GM18907 (cell line): ENCODE measurements around the gene ACSF3.
"Not testable (repeated sequence)": the region's sequence is repeated elsewhere in the genome, so short reads cannot be mapped to it uniquely, and the experiment has no call there.

ENCODE experiments used
- ATAC-seq: cut with Tn5 transposase; IDR thresholded peaks from one replicate; pipeline ENCODE4 v1.9.1; 2021; ENCODE audit warnings: mild to moderate bottlenecking, moderate library complexity; ENCODE audit not compliant: unreplicated experiment

ACSF3 gene

DNA sequence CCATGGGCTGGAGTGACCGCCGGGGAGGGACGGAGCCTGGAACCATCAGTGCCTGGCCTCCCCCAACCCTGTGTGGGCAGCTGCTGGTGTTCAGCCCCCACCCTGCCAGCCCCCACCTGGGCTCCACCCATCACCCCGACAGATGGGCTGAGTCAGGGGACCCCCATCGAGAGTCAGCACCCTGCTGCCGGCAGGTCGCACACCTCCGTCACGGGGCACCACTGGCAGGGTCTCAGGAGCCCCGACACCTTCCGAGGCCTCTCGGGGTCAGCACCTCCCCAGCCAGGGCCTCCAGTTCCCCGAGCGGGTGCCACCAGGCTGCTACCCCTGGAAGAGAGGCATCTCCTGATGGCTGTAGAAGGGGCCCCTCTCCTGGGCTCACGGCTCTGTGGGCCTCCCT is 38.3 kb upstream of the ACSF3 start:
- ATAC-seq = no peak

DNA sequence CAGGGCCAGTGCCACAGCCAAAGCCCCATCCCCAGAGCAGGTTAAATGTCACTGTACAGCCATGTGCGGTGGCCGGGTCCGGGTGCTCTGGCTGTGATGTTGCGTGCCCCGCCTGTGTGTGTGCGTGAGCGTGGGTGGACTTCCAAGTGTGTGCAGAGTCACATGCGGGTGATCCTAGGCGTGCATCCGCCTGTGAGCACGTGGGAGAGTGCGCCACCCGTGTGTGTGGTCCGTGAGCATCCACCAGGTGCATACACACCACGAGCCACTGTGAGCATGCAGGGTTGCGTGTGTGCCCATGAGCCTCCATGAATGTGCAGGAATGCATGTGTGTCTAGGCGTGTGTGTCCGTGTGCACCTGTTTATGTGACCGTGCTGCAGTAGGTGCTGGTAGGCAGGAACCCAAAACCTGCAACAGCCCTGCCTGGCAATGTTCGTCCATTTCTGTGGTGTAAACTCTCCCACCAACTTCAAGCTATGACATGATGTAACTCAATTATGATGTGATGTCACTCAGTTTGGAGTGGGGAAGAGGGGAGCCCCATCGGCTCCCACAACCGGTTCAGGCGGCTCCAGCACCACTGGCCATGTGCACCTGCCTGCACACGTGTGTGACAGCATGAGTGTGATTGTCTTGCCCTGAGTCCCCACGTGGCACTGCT is 37.6 kb upstream of the ACSF3 start:
- ATAC-seq = no peak

DNA sequence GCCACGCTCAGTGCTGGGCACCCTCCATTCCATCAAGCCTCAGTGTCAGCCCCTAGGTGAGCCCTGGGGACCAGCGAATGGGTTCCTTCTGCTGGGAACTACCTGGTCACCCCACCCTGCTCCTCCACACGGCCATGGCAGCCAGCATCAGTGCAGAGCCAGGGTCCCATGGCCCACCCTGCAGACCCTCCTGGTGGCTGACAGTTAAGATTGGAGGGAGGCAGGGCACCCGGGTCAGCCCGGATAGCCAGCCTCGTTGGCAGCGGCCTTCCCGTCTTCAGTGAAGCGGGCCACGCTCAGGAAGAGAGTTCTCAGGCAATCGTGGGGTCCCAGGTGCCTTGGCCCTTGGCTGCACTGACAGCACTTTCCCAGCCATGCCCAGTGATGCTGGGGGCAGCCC is 37.1 kb upstream of the ACSF3 start:
- ATAC-seq = no peak

DNA sequence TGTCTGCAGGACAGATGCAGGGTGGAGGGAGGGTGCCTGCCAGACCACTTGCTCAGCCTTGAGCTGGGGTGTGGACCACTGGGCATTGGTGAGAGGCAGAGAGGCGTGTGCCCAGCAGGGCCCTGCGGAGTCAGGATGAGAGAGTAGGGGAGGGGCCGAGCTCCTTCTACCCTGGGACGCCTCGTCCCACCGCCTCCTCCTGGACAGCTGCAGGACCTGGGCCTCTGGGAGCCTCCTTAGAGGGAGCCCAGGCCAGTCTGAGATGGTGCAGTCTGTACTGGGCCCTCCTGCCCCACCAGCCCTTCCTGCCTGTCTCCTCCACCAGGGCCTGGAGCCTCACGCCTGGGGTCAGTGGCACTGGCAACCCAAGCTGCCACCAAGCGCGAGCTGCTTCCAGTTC is 35.9 kb upstream of the ACSF3 start:
- ATAC-seq = no peak

DNA sequence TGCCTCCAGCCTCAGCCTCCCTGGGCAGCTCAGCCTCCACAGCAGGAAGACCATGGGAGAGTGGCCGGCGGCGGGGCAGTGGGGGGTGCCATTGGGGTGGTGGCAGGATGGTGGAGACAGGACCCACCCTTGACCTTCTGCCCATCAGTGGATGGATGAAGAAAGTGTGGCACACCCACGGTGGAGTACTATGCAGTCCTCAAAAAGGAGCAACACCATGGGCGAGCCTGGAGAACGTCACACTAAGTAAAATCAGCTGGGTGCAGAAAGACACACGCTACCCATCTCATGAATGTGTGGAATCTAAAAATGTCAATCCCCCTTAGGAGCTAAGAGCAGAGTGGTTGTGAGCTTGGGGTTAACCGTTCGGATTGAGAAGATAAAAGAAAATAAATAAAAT is 34.8 kb upstream of the ACSF3 start:
- ATAC-seq = no peak

DNA sequence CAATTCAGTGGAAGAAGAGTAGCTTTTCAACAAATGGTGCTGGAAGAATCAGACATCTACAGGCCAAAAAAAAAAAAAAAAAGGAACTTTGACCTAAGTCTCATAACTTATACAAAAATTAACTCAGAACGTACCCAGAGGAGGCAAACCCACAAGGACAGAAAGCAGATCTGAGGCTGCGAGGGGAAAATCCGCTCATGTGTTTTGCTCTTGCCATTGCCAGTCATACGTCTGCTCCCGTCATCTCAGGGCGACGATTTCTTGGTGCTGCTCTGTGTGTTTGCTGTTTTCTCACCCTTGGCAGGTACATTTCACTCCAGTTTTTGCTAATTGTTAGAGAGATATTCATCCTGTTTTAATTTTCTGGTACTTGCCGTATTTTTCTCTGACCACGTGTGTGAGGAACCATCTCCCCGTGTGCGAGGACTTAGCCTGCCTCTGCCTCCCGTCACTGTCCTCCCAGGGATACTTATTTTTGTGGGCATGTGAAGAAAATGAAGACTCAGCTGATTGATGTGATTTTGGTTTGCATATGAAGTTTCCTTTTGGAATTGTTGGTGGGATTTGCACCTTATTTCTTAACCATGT is 33.4 kb upstream of the ACSF3 start:
- no peak for ATAC-seq

DNA sequence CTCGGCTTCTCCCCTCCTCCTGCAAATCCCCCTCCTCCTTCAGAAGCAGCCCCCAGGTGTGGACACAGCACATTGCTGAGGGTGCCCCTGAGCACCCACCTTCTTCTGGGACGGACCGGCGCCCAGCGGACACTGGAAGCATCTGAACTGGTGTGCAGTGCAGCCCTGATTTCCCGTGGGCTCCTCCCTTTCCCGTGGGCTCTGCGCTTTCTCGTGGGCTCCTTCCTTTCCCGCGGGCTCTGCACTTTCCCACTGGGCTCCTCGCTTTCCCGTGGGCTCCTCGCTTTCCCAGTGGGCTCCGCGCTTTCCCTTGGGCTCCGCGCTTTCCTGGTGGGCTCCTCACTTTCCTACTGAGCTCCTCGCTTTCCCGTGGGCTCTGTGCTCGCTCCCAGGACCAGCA is 32.6 kb upstream of the ACSF3 start:
- no peak for ATAC-seq

DNA sequence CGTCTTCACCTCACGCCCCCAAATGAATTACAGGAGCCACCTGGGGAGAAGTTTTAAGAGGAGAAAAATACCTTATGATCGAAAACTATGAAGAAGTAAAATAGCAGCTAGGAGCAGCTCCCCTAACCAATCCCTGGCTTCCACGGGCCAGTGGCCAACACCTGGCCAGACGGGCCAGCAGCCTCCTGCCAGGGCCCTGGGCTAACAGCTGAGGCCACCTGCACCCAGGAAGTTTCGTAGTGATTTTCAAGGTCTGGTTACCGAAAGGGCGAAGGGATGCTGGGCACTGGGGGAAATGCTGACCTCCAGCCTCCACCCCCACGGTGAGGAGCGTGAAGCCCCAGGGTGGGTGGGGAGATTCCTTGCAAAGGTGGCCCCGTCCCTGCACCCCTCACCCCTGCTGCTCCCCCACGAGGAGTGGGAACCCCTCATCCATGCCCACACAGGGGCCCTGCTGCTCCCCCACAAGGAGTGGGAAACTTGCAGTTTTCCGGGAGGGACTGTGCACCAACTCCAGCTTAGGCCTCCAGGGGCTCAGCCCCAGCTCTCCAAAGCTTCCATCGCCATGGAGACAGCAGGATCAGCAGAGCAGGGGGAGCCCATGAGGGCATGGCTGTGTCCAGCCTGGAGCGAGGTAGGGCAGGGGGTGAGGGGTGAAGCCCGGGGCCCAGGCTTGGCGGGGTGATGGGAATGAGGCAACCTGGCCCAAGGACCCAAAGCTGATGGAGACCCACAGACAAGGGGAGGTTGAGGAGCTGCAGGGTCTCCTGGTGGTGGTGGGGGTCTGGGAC is 31.9 kb upstream of the ACSF3 start:
- no peak for ATAC-seq

DNA sequence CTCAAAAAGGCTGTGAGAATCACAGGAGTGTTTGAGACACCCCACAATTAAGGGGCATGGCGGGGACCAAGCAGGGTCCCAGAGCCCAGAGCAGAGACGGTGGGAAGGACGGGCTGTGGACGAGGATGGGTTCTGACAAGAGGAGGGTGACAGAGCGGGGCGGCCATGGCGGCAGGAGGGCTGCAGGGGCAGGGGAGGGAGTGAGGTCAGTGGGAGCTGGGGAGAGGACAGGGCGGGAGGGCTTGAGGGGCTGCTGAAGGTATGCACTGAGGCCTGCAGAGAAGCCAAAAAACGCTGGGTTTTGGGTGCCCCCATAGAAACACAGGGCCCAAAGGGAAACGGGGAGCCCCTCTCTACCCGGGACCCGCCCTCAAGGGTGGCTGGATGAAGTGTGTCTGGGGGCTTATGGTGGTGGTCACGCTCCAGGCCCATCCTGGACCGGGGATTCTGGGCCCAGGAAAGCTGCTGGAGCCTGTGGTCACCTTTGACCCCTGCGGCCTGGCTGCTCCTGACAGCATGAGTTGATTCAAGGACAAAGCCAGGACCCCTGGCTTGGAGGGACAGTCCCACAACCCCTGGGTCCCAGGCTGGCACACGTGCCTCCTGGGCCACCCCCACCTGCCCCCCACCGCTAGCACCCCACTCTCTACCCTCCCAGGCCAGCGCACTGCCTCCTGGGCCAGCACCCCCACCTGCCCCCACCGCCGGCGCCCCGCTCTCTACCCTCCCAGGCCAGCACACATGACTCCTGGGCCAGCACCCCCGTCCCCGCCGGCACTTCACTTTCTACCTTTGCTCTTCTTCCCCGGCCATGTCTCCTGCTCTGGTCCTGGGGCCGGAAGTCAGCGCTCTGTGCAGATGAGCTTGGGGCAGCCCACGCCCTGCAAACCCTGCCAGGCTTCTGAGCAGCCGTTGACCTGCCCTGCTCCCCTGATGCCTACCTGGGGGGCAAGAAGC is 31.0 kb upstream of the ACSF3 start:
- no peak for ATAC-seq

DNA sequence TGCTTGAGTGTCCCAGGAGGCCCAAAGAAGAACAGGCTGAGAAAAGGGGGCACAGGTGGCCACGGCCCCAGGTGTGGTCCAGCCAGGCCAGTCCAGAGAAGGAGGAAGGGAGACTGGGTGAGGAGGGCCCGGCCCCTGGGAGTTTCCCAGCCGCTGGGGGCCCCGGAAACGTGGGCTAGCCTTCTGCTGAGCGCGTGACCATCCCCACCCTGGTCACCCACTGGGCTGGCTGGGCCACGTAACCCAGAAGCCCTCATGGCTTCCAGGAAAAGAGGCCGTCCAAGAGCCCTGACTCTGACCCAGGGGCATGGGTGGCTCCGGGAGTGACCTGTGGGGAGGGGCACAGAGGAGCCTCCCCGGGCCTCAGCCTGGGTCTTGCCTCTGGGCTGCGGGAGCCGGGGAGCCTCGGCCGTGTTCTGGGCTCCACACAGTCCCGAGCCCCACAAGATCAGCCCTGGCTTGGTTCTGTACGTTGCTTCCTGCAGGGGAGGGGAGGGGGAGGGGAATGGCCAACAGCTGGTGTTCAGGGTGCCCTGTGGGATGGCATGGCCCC is 29.8 kb upstream of the ACSF3 start:
- ATAC-seq = no peak

DNA sequence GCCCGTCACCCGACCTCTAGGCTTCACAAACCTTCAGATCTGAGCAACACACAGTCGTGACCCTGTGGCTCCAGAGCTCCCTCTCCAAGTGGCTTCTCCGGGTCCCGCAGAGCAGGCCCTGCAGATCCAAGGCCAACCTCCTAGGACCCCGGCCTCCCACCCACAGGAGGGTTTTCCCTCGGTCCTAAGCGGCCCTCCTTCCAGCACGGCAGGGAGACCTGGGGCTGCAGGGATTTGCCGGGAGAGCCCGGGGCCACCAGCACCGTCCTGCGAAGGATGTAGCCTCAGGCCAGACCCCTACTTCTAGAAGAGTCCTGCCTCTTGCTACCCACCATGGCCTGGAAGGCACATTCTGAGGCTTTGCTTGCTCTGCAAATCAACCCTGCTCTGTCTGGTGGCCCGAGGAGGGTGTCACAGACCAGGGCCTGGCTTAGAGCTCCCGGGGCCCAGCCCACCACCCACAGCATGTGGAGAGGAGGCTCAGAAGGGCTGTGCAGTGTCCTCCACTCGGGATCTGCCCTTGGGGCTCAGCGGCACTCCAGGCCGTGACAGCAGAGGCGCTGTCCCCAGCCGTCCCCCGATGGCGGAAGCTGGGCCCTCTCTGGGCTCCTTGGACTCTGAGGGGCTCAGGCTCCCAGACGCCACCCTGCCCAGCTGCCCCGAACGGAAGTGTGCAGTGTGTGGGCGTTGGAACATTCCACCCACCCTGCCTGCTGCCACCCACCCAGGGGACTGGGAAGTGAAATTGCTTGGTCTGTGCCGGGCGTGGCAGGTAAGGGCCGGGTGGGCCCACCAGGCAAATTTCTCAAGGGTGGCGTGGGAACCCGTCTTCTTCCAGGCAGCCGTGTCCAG is 28.8 kb upstream of the ACSF3 start:
- no peak for ATAC-seq

DNA sequence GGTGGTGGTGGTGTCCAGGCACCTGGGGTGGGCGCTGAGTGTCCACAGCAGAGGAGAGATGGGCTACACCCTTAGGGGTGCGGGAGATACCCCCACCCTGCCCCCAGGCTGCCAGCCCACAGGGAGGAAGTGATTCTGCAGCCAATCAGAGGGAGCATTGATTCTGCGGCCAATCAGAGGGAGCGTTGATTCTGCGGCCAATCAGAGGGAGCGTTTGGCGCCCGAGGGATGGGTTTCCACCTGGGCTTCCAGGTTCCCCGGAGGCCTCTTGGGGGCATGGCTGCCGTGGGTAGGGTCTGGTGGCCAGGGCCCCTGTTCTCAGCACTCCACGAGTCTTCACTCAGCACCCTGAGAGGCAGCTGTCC is 28.2 kb upstream of the ACSF3 start:
- ATAC-seq = no peak

DNA sequence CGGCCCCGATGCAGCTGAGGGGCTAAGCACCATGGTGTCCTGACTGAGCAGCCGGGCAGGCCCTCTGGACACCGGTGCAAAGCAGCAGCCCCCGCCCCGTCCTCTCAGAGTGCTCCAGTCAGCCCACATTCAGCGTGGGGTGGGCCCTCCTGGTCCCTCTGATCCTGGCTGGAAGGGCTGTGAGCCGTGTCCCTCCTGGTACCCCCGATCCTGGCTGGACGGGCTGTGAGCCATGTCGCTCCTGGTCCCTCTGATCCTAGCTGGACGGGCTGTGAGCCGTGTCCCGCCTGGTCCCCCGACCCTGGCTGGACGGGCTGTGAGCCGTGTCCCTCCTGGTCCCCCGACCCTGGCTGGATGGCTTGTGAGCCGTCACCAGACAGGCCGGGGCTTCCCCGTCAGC is 26.9 kb upstream of the ACSF3 start:
- no peak for ATAC-seq

DNA sequence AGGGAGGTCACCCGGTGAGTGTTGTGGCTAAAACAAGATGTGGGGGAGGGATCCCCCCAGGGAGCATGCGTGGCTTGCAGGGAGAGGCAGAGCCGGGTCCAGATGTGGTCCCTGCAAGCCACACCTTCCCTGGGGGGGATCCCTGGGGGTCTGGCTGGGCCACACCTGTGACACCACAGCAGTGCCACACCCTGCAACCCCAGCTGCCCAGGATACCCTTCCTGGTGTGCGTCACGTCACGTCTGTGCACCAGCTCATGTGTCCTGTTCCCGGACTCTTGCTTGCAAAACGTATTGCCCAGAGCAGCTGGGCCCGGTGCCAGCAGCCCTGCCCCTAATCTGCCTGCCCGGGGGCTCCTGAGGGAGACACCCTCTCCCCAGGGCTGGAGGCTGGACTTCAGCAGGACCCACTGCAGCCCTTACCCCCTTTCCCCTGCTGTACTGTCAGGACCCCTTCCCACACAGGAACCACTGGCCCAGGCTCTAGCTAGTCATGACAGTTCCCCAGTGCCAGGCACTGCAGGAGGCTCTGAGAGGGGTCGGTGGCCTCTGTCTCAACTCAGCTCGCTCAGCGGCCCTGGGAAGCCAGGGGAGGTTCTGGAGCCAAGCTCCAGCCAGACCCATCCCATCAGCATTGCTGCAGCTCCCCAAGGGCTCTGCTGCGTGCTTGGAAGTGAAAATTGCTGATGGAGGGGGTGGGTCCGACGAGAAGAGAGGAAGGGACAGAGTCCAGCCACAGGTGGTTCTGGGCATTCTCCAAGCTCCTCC is 25.8 kb upstream of the ACSF3 start:
- no peak for ATAC-seq

DNA sequence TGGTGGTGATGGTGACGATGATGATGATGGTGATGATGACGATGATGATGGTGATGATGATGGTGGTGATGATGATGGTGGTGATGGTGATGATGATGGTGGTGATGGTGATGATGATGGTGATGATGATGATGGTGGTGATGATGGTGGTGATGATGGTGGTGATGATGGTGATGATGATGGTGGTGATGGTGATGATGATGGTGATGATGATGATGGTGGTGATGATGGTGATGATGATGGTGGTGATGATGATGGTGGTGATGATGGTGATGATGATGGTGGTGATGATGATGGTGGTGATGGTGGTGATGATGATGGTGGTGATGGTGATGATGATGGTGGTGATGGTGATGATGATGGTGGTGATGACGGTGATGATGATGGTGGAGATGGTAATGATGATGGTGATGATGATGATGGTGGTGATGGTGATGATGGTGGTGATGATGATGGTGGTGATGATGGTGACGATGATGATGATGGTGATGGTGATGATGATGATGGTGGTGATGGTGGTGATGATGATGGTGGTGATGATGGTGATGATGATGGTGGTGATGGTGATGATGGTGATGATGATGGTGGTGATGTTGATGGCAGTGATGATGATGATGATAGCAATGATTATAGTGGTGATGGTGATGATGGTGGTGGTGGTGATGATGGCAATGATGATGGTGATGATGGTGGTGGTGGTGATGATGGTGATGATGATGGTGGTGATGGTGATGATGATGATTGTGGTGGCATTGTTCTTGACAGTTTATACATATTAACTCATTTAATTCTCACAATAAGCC is 24.6 kb upstream of the ACSF3 start:
- not testable (repeated sequence) for ATAC-seq

DNA sequence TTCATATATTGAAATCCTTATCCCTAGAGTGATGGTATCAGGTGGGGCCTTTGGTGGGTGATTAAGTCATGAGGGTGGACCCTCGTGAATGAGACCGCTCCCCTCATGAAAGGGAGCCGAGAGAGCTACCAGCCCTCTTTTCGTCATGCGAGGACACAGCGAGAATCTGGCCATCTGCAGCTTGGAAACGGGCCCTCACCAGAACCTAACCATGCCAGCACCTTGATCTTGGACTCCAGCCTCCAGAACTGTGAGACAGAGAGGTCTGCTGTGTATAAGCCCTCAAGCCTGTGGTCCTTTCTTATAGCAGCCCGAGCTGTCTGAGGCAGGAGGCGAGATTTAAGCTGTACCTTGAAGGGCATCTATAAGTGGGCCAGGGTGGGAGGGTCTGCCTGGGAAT is 23.7 kb upstream of the ACSF3 start:
- ATAC-seq = no peak

DNA sequence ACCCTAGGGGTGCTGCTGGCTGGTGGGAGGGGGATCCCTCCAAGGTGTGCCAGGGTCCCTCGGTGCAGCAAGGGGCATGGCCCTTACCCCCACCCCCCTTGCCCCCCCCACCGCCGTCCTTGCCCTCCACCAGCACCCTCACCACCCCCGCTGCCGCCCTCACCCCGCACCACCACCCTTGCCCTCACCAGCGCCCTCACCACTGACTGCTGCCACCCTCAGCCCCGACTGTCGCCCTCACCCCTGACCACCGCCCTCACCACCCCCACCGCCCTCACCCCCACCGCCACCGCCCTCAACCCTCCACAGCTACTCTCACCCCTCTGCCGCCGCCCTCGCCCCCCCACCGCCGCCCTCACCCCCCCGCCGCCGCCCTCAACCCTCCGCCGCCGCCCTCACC is 23.1 kb upstream of the ACSF3 start:
- no peak for ATAC-seq

DNA sequence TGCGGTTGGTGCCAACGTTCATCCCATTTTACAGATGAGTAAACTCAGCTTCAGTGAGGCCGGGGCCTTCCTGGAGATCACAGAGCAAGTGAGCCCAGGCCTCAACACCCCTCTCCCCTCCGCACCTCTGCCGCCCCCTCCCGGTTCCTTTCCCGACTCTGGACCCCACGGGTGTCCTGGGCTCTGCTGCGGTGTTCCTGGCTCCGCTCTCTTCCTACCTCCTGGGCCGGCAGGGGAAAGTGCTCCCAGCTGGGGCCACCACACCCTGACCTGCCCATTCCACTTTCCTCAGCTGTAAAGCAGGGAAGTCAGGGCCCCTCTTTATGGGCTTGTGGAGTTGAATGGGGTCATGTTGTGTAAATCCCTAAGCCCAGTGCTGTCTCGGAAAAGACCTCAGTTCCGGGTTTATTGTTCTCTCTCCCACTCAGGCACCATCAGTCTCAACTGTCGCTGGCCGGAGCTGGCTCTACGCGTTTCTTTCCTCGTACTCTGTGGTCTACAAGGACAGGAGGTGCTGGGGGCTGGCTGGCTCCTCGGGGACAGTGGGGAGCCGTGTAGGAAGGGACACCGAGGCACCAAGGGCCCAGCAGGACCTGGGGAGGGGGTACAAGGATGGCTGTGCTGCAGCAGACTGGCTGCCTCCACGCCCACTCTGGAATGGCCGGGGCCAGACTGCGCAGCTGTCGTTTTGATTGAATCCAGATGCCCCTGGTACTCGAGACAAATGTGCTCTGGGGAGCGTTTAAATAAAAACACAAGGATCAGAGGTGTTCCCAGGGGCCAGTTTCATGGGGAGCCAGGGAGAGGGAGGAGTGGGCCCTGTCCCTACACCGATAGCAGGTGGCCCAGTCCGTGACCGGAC is 21.7 kb upstream of the ACSF3 start:
- ATAC-seq = no peak
